Esophagus muscularis mucosa (tissue), 4 donors: ENCODE data around the gene FIS1.

ENCODE experiments used
- CTCF ChIP-seq, 3 experiments: fragments of 200-600 bp in 2 of 3; fragments of 450-650 bp in 1 of 3; sonication (generic) in 2 of 3; IDR thresholded peaks; one replicate each; pipeline ENCODE4 v1.5.1; 2017 to 2019; ENCODE audit warnings: antibody characterized with exemption in 3 of 3, mild to moderate bottlenecking in 2 of 3, moderate library complexity in 1 of 3
- EP300 ChIP-seq: sonication (generic); formaldehyde crosslinking; IDR thresholded peaks from one replicate; pipeline ENCODE4 v1.6.1; 2017; ENCODE audit warnings: antibody characterized with exemption
- POLR2A ChIP-seq: fragments of 450-650 bp; IDR thresholded peaks from one replicate; pipeline ENCODE4 v1.6.1; 2017; ENCODE audit warnings: antibody characterized with exemption, moderate library complexity, mild to moderate bottlenecking, low read depth

DNA sequence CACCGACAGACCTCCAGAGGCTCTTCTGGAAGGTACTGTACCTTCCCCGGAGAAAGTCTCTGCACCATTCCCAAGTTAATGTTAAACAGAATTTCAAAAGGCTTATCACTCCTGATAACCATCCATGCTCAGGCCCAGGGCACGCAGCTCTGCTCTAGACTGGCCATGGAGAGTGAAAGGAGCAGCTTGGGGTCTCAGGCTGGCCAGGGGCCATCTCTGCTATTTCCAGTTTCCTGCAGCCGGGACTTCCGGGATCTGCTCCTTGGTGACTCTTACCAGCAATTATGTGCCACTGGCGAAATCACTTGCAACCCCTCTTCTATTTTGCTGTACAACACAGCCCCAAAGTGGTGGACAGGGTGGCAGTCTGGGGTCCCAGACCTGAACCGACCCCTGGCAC lies 13.2 kb downstream of the FIS1 start:
- TF ChIP-seq POLR2A (no peak), EP300 (no peak), CTCF (IDR thresholded peaks at IDR 0.05) (no peak)
